Gastrocnemius medialis (tissue), 4 donors: ENCODE results near the gene E2F1. TPM values are rescaled to one million over a fixed set of nuclear protein-coding genes. Genes with fewer than 3 reads are reported as not detected.
A peak's percentile ranks its signal among the peaks of the same experiment; 100 is the strongest.

Experiments
- ATAC-seq, 2 donors: fragments of 150-250 bp; one replicate each; pipeline ENCODE4 v1.9.1; 2016
- DNase-seq, 2 donors: peaks; one replicate each; pipeline ENCODE4 v3.0.0-alpha.2; 2019
- H3K27ac ChIP-seq, 4 donors: fragments of 200-600 bp; sonication (generic); 1 replicate in 1 of 4; 2 replicates in 3 of 4; pipeline ENCODE4 v1.5.1; 2016 to 2018; ENCODE audit warnings: mild to moderate bottlenecking in 2 of 4, moderate library complexity in 1 of 4
- H3K27me3 ChIP-seq, 3 donors: fragments of 200-600 bp; sonication (generic) in 2 of 3; 1 replicate in 1 of 3; 2 replicates in 2 of 3; pipeline versions ENCODE4 v1.5.1 to v1.6.0; 2016 to 2019; ENCODE audit warnings: mild to moderate bottlenecking in 1 of 3, moderate library complexity in 1 of 3
- H3K36me3 ChIP-seq, 2 donors: fragments of 200-600 bp; sonication (generic) in 1 of 2; one replicate each; pipeline ENCODE4 v1.5.1; 2017 to 2018
- H3K4me1 ChIP-seq, 2 donors: fragments of 200-600 bp; sonication (generic) in 1 of 2; one replicate each; pipeline ENCODE4 v1.5.1; 2016 to 2017; ENCODE audit warnings: mild to moderate bottlenecking in 2 of 2
- H3K4me3 ChIP-seq, 4 donors: fragments of 200-600 bp; sonication (generic) in 3 of 4; 1 replicate in 1 of 4; 2 replicates in 3 of 4; pipeline ENCODE4 v1.5.1; 2016 to 2019; ENCODE audit warnings: mild to moderate bottlenecking in 2 of 4
- H3K9me3 ChIP-seq, 3 donors: fragments of 200-600 bp; sonication (generic) in 2 of 3; 1 replicate in 1 of 3; 2 replicates in 2 of 3; pipeline ENCODE4 v1.5.1; 2016 to 2019
- CTCF ChIP-seq, 5 experiments: fragments of 450-650 bp in 3 of 5; fragments of 200-600 bp in 2 of 5; sonication (generic) in 2 of 5; IDR thresholded peaks in 4 of 5; conservative IDR thresholded peaks in 1 of 5; 1 replicate in 4 of 5; 2 replicates in 1 of 5; pipeline ENCODE4 v1.5.1; 2016 to 2019; ENCODE audit warnings: antibody characterized with exemption in 5 of 5, mild to moderate bottlenecking in 3 of 5, moderate library complexity in 3 of 5
- POLR2A ChIP-seq, 2 donors: fragments of 450-650 bp; IDR thresholded peaks; one replicate each; pipeline ENCODE4 v1.6.1; 2017; ENCODE audit warnings: antibody characterized with exemption in 2 of 2, mild to moderate bottlenecking in 2 of 2, moderate library complexity in 2 of 2
- in situ Hi-C, 4 donors: fragments of 200-750 bp; cut with MboI; loops; one replicate each; pipeline versions ENCODE4 v1.15.0 to v1.8.0; 2017; ENCODE audit warnings: low sequenced_read_pairs in 4 of 4
- intact Hi-C: fragments of 100-400 bp; cut with DNase I; formaldehyde crosslinking; loops from one replicate; pipeline ENCODE4 v1.15.1; 2023; ENCODE audit warnings: low total_unique reads
- total RNA-seq, 4 donors: library from RNA; depleted of rRNA; stranded (reverse); fragments of >200 nt; gene quantifications; one replicate each; pipeline versions ENCODE4 v1.1.0 to v1.2.3, GENCODE V29; 2016

E2F1 gene
- total RNA-seq, 4 donors from 2014 or later = 1.00 to 2.0 (median 1.4) TPM; not detected in 1

DNA sequence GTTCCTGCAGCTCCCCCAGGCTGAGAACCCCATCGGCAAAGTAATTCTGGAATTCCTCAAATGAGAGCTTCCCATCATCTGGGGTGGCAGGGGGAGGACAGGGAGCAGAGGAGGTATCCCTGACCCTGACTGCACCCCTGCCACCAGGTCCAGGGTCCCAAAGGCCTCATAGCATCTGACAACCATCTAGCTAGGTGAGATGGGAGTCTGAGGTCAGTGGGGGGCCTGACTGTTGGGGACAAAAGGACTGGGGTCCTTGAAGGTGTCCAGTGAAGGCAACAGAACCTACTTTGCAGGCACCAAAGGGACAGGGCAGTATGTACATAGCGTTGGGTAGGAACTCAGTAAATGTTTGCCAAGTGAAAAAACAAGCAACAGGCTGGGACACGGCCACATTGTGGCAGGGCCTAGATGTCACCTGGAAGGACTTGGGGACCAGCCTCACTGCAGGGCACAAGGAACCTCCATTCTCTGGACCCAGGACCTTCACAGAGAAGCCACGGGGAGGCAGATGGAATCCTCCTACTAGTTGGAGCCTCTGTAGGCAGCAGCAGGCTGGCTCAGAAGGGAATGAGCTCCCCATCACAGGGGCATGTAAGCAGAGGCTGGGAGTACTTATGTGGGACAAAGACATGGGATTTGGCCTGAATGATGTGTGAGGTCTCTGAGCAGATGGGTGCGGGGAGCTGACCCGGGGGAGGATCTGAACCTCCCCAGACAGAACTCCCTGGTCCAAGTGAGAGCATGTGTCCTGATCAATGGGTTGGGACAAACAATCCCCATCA lies 15.3 kb downstream of the E2F1 start:
- in situ Hi-C loops = no loop called here
- no peaks in the 10 kb centered on the region for H3K27me3 ChIP-seq
- DNase-seq (no peak), ATAC-seq (no peak)
- H3K4me3 ChIP-seq = no peak overlapping the region
- peaks cover 0 to 15% of the 10 kb centered on the region in 2 donors for H3K36me3 ChIP-seq
- intact Hi-C loops = loop anchor here (5.0 kb wide), 2 partner anchors 61 to 141 kb away; partner anchors contain the start of genes CHMP4B and ZNF341
- TF ChIP-seq CTCF (IDR thresholded peaks at IDR 0.05 in 4 of 5, conservative IDR thresholded peaks at IDR 0.05 in 1 of 5) (no peak), POLR2A (IDR thresholded peaks at IDR 0.05) (no peak)
- peak overlapping the region in 1 of 4 donors; percentile 96 for H3K27ac ChIP-seq
- no peaks in the 10 kb centered on the region for H3K9me3 ChIP-seq
- peaks cover 24 to 27% of the 10 kb centered on the region in 2 donors for H3K4me1 ChIP-seq

DNA sequence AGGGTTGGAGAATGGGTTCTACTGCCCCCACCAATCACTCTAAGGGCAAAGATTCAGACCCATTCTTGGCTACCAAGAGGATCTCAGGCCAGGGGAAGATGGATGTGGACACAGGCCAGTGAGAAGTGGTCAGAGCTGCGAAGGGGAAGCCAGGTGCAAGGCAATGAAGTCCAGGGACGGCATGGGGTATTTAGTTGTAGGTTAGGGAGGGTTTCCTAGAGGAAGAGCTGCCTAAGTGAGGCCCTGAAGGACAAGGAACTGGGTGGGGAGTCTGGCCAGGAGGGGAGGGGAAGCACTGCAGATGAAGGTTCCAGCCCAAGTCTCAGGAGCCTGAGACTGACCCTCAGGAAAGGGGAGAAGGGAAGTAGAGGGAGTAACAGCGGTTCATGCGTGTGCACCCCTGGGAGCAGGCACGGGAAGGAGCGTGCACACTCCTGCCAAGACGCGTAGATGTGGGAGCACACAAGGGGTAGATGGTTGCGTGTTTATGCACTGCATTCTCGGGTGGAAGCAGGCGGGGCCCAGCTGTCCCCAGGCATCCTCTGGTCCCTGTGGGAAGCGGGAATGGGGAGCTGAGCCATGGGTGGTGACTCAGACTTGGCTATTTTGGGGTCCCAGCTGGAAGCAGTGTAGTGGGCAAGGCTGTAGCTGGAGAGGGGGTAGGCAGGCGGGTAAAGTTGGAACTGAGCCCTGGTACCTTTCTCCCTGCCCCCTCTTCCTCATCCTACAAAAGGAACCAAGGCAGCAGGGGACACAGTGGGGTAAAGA lies 16.1 kb downstream of the E2F1 start:
- DNase-seq = no peak
- H3K4me1 ChIP-seq = peaks cover 24% of the 10 kb centered on the region in 2 donors
- ATAC-seq = no peak
- no peaks in the 10 kb centered on the region for H3K27me3 ChIP-seq
- H3K9me3 ChIP-seq = no peaks in the 10 kb centered on the region
- in situ Hi-C loops (loop anchor here in 2 of 4 donors (5.0 to 10.0 kb wide), 2 partner anchors 205 to 213 kb away; no protein-coding TSS in a partner anchor), intact Hi-C loops (loop anchor here (2.0 to 10.0 kb wide), 6 partner anchors 62 to 325 kb away; partner anchors contain the start of genes CDK5RAP1, CHMP4B, RALY and ZNF341)
- H3K4me3 ChIP-seq = no peak overlapping the region
- H3K36me3 ChIP-seq = peaks cover 0 to 15% of the 10 kb centered on the region in 2 donors
- peak overlapping the region in 1 of 4 donors; percentile 41 for H3K27ac ChIP-seq
- TF ChIP-seq CTCF (IDR thresholded peaks at IDR 0.05 in 4 of 5, conservative IDR thresholded peaks at IDR 0.05 in 1 of 5) (no peak), POLR2A (IDR thresholded peaks at IDR 0.05) (no peak)

DNA sequence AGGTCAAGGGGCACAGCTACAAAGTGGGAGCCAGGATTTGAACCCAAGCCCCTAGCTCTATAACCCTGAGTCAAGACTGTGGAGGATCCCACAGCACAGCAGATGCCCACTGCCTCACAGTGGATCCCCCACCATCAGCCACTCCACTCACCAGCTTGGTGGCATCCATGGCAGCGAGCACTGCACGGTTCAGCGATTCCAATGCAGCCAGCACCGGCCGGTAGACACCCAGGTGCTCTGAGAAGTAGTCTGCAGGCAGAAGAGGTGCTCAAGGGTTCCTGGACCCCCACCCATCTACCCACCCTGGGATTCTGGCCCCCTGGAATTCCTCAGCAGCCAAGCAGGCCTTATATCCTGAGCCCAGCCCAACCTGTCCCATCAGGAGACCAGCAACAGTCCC lies 17.0 kb downstream of the E2F1 start:
- Histone ChIP-seq H3K27ac (peak overlapping the region in 1 of 4 donors; percentile 41), H3K36me3 (peaks cover 0 to 15% of the 10 kb centered on the region in 2 donors), H3K4me1 (peaks cover 19 to 23% of the 10 kb centered on the region in 2 donors), H3K9me3 (no peaks in the 10 kb centered on the region), H3K4me3 (no peak overlapping the region), H3K27me3 (no peaks in the 10 kb centered on the region)
- TF ChIP-seq POLR2A (IDR thresholded peaks at IDR 0.05) (no peak), CTCF (IDR thresholded peaks at IDR 0.05 in 4 of 5, conservative IDR thresholded peaks at IDR 0.05 in 1 of 5) (no peak)
- no peak for ATAC-seq
- intact Hi-C loops (loop anchor here (2.0 to 10.0 kb wide), 4 partner anchors 184 to 326 kb away; partner anchors contain the start of genes CDK5RAP1 and RALY), in situ Hi-C loops (loop anchor here in 2 of 4 donors (5.0 to 10.0 kb wide), 2 partner anchors 204 to 212 kb away; no protein-coding TSS in a partner anchor)
- no peak for DNase-seq

DNA sequence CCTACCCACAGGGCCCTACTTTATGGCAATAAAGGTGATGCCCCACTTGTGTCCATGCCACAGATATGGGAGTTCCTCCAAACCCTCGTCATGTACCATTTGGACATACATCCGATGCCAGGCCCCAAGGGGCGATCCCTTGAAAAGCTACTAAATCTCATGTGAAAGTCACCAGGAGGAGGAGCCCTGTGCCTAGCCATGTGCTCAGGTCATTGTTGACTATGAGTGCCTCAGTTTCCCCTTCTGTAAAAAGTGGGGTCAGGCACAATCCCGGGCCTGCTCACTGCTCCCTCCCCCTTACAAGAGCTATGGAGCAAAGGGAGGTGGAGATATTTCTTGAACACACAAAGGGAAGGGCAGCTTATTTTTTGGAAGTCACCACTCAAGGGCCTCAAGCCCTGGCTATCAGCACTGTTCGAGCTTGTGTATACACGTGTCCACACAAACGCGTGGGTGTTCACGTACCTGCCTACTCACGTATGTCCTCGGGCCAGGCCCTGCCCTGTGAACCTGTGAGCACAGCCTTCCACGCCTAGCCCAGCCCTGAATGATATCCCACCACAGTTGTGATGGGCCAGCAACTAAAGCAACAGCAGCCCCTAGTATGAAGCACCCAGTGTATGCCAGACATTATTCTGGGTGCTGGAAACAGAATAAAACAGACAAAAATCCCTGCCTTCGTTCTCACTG lies 17.6 kb downstream of the E2F1 start:
- ATAC-seq (no peak), DNase-seq (no peak)
- Histone ChIP-seq H3K27me3 (no peaks in the 10 kb centered on the region), H3K9me3 (no peaks in the 10 kb centered on the region), H3K4me3 (no peak overlapping the region), H3K36me3 (peaks cover 0 to 15% of the 10 kb centered on the region in 2 donors), H3K27ac (peak overlapping the region in 3 of 4 donors; percentile 76 to 83 (median 78)), H3K4me1 (peaks cover 19 to 26% of the 10 kb centered on the region in 2 donors)
- intact Hi-C loops (loop anchor here (2.0 to 10.0 kb wide), 4 partner anchors 184 to 326 kb away; partner anchors contain the start of genes CDK5RAP1 and RALY), in situ Hi-C loops (loop anchor here in 2 of 4 donors (5.0 to 10.0 kb wide), 2 partner anchors 204 to 211 kb away; no protein-coding TSS in a partner anchor)
- TF ChIP-seq POLR2A (IDR thresholded peaks at IDR 0.05) (no peak), CTCF (IDR thresholded peaks at IDR 0.05 in 4 of 5, conservative IDR thresholded peaks at IDR 0.05 in 1 of 5) (no peak)
